NT2/D1 (cell line): ENCODE data around the gene PRSS36.

Experiments used
- SUZ12 ChIP-seq: IDR thresholded peaks from 2 replicates; pipeline ENCODE4 v1.6.1; 2011; ENCODE audit not compliant: insufficient read length, insufficient read depth; ENCODE audit errors: extremely low read depth
- YY1 ChIP-seq: IDR thresholded peaks from 2 replicates; pipeline ENCODE4 v1.6.1; 2011; ENCODE audit not compliant: insufficient read length, insufficient read depth

DNA sequence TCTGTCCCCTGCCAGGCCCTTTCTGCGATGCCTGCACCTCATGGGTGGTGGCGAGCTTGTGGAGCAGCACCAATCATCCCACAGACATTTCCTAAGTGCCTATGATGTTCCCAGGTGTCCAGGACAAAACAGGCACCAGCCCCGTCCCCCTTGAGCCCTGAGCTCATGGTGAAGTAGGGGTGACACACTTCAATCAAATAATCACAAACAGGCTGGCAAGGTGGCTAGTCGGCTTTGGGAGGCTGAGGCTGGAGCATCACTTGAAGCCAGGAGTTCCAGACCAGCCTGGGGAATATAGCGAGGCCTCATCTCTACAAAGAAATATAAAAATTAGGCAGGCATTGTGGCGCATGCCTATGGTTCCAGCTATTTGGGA, 13.6 kb downstream of the PRSS36 start:
- TF ChIP-seq SUZ12: no peak
- TF ChIP-seq YY1: no peak
